Adrenal gland (tissue), 12 donors: ENCODE results near the gene USPL1. TPM values are rescaled to one million over a fixed set of nuclear protein-coding genes. Genes with fewer than 3 reads are reported as not detected.
"Not testable (repeated sequence)": the region's sequence is repeated elsewhere in the genome, so short reads cannot be mapped to it uniquely, and the experiment has no call there.

Experiments
- DNase-seq, 7 donors: peaks; one replicate each; pipeline ENCODE4 v3.0.0-alpha.2; 2019 to 2020
- H3K27ac ChIP-seq, 5 donors: fragments of 200-600 bp; sonication (generic) in 4 of 5; 1 replicate in 3 of 5; 2 replicates in 2 of 5; pipeline versions ENCODE4 v1.5.1 to v1.8.0; 2016 to 2020; ENCODE audit warnings: mild to moderate bottlenecking in 1 of 5
- H3K27me3 ChIP-seq: fragments of 200-600 bp; 2 replicates; pipeline ENCODE4 v1.8.0; 2021
- H3K36me3 ChIP-seq, 2 donors: fragments of 200-600 bp; replicated peaks in 1 of 2; 1 replicate in 1 of 2; 2 replicates in 1 of 2; pipeline versions ENCODE4 v1.5.1 to v1.8.0; 2018 to 2022
- H3K4me1 ChIP-seq, 2 donors: fragments of 200-600 bp; replicated peaks in 1 of 2; 1 replicate in 1 of 2; 2 replicates in 1 of 2; pipeline versions ENCODE4 v1.5.1 to v1.8.0; 2018 to 2021
- H3K4me3 ChIP-seq, 4 donors: fragments of 200-600 bp; sonication (generic) in 3 of 4; one replicate each; pipeline ENCODE4 v1.5.1; 2016 to 2018
- H3K9me3 ChIP-seq, 3 donors: fragments of 200-600 bp; sonication (generic) in 1 of 3; replicated peaks in 1 of 3; 1 replicate in 2 of 3; 2 replicates in 1 of 3; pipeline versions ENCODE4 v1.5.1 to v1.8.0; 2016 to 2021
- POLR2A ChIP-seq, 2 donors: fragments of 450-650 bp; IDR thresholded peaks; one replicate each; pipeline ENCODE4 v1.6.1; 2017; ENCODE audit warnings: antibody characterized with exemption in 2 of 2, mild to moderate bottlenecking in 2 of 2, moderate library complexity in 1 of 2
- WGBS, 4 donors: extraction: QIAGEN DNeasy Blood & Tissue Kit in 2 of 4; methylation state at CpG; one replicate each; pipeline versions ENCODE4 v1.1.5 to v1.1.7; 2013 to 2017; 5-methylcytosine and 5-hydroxymethylcytosine counted together
- intact Hi-C, 2 donors: fragments of 100-400 bp; cut with DNase I; formaldehyde crosslinking; loops; one replicate each; pipeline versions ENCODE4 v1.14.1 to v1.15.0; 2022 to 2023
- polyA plus RNA-seq, 3 donors: library from polyadenylated mRNA; stranded (reverse); fragments of 200-250 nt in 2 of 3; fragments of 350-450 nt in 1 of 3; fragmentation: Illumina TruSeq in 1 of 3; extraction: RNeasy Lipid Tissue Mini Kit (QIAGEN cat#74804) in 1 of 3; gene quantifications; one replicate each; pipeline ENCODE4 v1.2.3, GENCODE V29; 2013 to 2014
- total RNA-seq, 9 donors: library from RNA; depleted of rRNA in 4 of 9; stranded (reverse); fragments of >200 nt in 4 of 9; fragments of 120-200 nt in 1 of 9; fragmentation: NEBNext Ultra II Directional in 1 of 9; extraction: Animal tissue kit (Norgen Biotek cat#: 25700) in 1 of 9; gene quantifications; one replicate each; pipeline versions ENCODE4 v1.1.0 to v1.2.4, GENCODE V29; 2013 to 2023
- TF ChIP-seq, protein P1 (sequence below), 6 experiments: fragments of 450-650 bp in 4 of 6; fragments of 200-600 bp in 2 of 6; sonication (generic) in 1 of 6; IDR thresholded peaks; 1 replicate in 5 of 6; 2 replicates in 1 of 6; pipeline versions ENCODE4 v1.5.1 to v1.8.0; 2016 to 2021; ENCODE audit warnings: antibody characterized with exemption in 6 of 6, mild to moderate bottlenecking in 2 of 6, moderate library complexity in 1 of 6
- donor health status: healthy with polysubstance abuse.
- donor health status: Bipolar disorder and iron deficiency.
- donor health status: DM: yes; HTN: yes; CAD: no.
- donor health status: DM: no; HTN: no; CAD: no.
- donor health status: DM: no; HTN: no; CAD: no.
- donor health status: DM: yes; HTN: yes; CAD: no.

The USPL1 gene
- total and polyA plus RNA-seq, 12 donors: 6.3 to 23.8 (median 15.5) TPM

- no peak for DNase-seq
- H3K36me3 ChIP-seq: no peaks in the 10 kb centered on the region
- no peak overlapping the region for H3K4me3 ChIP-seq
- intact Hi-C loops: no loop called here
- H3K27ac ChIP-seq: no peak overlapping the region
- H3K27me3 ChIP-seq: no peaks in the 10 kb centered on the region
- no peaks in the 10 kb centered on the region for H3K4me1 ChIP-seq
- no peaks in the 10 kb centered on the region for H3K9me3 ChIP-seq
- WGBS, 4 donors: 92 to 96% (median 95%) methylated on average over 7 of the region's 7 CpGs
- TF ChIP-seq, protein P1, sequence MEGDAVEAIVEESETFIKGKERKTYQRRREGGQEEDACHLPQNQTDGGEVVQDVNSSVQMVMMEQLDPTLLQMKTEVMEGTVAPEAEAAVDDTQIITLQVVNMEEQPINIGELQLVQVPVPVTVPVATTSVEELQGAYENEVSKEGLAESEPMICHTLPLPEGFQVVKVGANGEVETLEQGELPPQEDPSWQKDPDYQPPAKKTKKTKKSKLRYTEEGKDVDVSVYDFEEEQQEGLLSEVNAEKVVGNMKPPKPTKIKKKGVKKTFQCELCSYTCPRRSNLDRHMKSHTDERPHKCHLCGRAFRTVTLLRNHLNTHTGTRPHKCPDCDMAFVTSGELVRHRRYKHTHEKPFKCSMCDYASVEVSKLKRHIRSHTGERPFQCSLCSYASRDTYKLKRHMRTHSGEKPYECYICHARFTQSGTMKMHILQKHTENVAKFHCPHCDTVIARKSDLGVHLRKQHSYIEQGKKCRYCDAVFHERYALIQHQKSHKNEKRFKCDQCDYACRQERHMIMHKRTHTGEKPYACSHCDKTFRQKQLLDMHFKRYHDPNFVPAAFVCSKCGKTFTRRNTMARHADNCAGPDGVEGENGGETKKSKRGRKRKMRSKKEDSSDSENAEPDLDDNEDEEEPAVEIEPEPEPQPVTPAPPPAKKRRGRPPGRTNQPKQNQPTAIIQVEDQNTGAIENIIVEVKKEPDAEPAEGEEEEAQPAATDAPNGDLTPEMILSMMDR (IDR thresholded peaks at IDR 0.05): no peak
- TF ChIP-seq POLR2A (IDR thresholded peaks at IDR 0.05): no peak
These were observed 12.7 kb upstream of the USPL1 start for GRCh38 chr13:30605052-30605451.

GRCh38 chr13:30607186-30607585 lies 10.5 kb upstream of the USPL1 start:
- H3K27me3 ChIP-seq, H3K27ac ChIP-seq, H3K9me3 ChIP-seq, H3K4me1 ChIP-seq, intact Hi-C loops, H3K4me3 ChIP-seq, H3K36me3 ChIP-seq, DNase-seq: not testable (repeated sequence)
- 75 to 95% (median 80%) methylated on average over 6 of the region's 6 CpGs for WGBS, 4 donors

DNA sequence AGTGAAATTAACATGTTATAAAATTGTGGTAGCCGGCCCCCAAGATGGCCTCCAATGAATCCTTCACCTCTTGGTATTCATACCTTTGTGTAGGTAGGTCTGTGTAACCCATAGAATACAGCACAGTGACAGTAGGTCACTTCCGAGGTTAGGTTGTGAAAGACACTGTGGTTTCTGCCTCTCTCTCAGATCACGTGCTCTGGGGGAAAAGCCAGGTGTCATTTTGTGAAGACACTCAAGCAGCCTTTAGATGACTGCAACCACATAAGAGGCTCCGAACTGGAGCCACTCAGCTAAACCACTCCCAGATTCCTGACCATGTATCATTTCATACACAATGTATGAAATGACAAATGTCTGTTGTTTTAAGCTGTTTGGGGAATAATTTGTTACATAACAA lies 9.8 kb upstream of the USPL1 start:
- Histone ChIP-seq H3K4me1 (no peaks in the 10 kb centered on the region), H3K4me3 (no peak overlapping the region), H3K9me3 (no peaks in the 10 kb centered on the region), H3K27ac (no peak overlapping the region), H3K36me3 (no peaks in the 10 kb centered on the region), H3K27me3 (no peaks in the 10 kb centered on the region)
- no peak for DNase-seq
- intact Hi-C loops: no loop called here
- WGBS, 4 donors: 69 to 82% (median 71%) methylated on average over 4 of the region's 4 CpGs
- TF ChIP-seq, protein P1 (IDR thresholded peaks at IDR 0.05): no peak
- TF ChIP-seq POLR2A (IDR thresholded peaks at IDR 0.05): no peak

- H3K4me1 ChIP-seq: no peaks in the 10 kb centered on the region
- no peak overlapping the region for H3K4me3 ChIP-seq
- no peaks in the 10 kb centered on the region for H3K36me3 ChIP-seq
- H3K27ac ChIP-seq: no peak overlapping the region
- intact Hi-C loops: no loop called here
- DNase-seq: no peak
- no peaks in the 10 kb centered on the region for H3K27me3 ChIP-seq
- no peak for TF ChIP-seq POLR2A (IDR thresholded peaks at IDR 0.05)
- TF ChIP-seq, protein P1 (IDR thresholded peaks at IDR 0.05): no peak
- 61 to 69% (median 66%) methylated on average over 5 of the region's 5 CpGs for WGBS, 4 donors
- no peaks in the 10 kb centered on the region for H3K9me3 ChIP-seq
These were observed 9.4 kb upstream of the USPL1 start for GRCh38 chr13:30608364-30608763.

DNA sequence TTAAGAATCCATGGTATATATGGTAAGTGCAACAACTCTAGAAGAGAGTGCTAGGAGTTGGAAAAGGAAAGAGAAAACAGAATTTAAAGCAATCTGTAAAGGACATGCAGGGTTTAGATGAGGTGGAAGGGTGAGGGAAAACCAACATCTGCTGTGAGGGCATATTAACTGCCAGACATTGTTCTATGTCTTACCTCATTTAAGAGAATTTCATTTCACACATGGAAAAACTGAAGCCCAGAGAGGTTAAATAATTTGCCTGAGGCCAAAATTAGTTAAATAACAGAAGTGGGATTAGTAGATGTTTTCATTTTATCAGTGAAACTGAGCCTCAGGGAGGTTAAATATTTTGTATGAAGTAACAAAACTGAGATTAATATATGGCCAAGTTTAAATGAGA lies 7.4 kb upstream of the USPL1 start:
- Histone ChIP-seq H3K4me3 (no peak overlapping the region), H3K4me1 (peaks cover 0 to 5% of the 10 kb centered on the region in 2 donors), H3K9me3 (no peaks in the 10 kb centered on the region), H3K27me3 (no peaks in the 10 kb centered on the region), H3K27ac (no peak overlapping the region), H3K36me3 (no peaks in the 10 kb centered on the region)
- intact Hi-C loops: loop anchor here in 1 of 2 donors (10.0 kb wide), 1 partner anchor 146 kb away; the partner anchor contains the start of gene HMGB1
- DNase-seq: no peak
- TF ChIP-seq POLR2A (IDR thresholded peaks at IDR 0.05): no peak
- TF ChIP-seq, protein P1 (IDR thresholded peaks at IDR 0.05): no peak
